Pulmonary artery endothelial cell (primary cell): ENCODE results near the gene INTS11. TPM values are rescaled to one million over a fixed set of nuclear protein-coding genes. Genes with fewer than 3 reads are reported as not detected.

Experiments
- DNase-seq: peaks from one replicate; pipeline ENCODE4 v3.0.0-alpha.2; 2011; ENCODE audit warnings: low read depth, low spot score
- total RNA-seq: library from RNA; depleted of rRNA; stranded (reverse); fragments of >200 nt; gene quantifications from 2 replicates; pipeline ENCODE4 v1.2.3, GENCODE V29; 2014

INTS11 gene
- total RNA-seq, 1 donor from 2014 or later, result 72.4 TPM

DNA sequence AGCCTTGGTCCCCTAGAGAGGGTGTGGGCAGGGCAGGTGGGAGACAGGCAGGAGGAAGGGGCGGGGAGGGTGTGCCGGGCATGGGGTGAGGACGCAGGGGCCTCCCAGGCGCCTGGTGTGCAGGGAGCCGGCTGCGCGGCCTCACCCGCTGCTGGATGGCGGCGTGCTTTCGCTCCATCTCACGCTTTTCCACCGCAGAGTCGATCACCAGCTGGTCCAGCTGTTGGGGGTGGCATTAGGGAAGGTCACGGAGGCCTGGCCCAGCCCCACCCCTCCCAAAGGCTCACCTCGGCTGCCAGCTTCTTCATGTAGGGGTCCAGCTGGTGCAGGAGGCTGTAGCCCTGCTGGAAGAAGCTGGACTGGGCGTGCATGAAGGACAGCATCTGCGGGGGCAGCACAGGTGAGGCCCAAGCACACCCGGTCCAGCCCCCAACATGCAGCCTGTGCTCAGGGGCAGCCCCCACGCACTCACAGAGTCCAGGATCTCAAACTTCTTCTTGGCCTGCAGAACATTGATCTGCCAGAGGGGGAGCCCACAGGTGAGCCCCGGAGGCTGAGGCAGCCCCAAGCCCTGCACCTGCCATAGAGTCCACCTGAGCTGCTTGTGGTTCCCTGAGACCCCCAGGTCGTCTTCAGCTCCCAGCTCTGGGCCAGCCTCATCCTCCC lies 24.6 kb downstream of the INTS11 start:
- DNase-seq, result no peak

DNA sequence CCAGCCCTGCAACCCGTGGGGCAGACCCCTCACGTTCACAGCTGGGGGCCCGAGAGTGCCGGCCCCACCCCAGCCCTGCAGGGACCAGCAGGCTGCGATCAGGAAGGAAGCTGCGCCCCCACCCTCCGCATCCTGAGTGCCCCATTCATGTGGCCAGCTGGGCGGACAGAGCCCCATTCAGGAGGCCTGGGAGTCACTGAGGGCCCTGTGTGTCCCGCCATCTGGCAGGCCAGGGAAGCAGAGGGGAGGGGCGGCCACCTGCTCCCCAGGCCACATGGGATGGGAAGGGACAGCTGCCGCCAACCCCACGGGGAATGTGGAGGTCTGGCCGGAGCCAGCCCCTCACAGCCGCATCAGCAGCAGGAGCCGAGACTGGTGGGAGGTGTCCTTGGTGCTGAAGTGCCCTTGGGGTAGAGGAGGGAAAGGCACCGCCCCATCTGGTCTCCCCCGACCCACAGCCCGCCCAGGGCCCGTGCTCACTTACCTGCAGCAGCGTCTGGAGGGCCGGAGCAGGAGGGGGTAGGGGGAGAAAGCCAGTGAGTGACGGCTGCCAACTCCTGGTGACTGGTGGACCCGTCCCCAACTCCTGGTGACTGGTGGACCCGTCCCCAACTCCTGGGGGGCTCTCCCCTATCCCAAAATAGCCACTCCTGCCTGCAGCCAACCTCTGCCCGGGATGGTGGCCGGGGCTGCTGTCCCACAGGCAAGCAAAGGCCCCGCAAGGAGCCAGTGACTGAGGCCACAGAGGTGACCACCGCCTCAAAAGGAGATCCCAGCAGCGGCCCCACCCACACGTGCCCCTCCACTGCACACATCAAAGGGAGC lies 25.4 kb downstream of the INTS11 start:
- no peak for DNase-seq

DNA sequence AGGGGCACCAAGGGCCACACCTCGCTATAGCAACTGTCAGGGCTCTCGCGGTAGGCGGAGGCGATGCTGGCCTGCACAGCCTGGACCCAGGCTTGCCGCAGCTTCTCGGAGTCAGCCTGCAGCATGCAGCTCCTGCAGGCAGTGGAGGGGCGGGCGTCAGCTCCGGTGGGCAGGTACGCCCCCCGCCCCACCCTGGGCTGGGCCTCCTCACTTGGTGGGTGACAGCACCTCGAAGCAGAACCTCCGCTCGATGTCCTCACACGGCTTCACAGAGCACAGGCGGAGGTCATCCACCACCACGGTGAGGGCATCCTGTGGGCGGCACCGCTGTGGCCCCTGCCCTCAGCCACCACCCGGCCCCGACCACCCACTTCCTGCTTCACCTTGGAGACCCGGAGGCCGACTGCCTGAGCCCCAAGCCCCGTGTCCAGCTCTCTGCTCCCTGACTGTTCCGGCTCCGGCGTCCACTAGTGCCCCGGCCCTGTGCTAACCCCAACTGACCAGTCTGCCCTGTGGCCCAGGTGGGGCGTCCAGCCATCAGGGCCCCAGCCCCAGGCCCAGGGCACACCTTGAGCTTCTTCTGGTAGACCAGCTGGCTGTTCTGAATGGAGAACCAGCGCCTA lies 26.5 kb downstream of the INTS11 start:
- DNase-seq, result no peak

DNA sequence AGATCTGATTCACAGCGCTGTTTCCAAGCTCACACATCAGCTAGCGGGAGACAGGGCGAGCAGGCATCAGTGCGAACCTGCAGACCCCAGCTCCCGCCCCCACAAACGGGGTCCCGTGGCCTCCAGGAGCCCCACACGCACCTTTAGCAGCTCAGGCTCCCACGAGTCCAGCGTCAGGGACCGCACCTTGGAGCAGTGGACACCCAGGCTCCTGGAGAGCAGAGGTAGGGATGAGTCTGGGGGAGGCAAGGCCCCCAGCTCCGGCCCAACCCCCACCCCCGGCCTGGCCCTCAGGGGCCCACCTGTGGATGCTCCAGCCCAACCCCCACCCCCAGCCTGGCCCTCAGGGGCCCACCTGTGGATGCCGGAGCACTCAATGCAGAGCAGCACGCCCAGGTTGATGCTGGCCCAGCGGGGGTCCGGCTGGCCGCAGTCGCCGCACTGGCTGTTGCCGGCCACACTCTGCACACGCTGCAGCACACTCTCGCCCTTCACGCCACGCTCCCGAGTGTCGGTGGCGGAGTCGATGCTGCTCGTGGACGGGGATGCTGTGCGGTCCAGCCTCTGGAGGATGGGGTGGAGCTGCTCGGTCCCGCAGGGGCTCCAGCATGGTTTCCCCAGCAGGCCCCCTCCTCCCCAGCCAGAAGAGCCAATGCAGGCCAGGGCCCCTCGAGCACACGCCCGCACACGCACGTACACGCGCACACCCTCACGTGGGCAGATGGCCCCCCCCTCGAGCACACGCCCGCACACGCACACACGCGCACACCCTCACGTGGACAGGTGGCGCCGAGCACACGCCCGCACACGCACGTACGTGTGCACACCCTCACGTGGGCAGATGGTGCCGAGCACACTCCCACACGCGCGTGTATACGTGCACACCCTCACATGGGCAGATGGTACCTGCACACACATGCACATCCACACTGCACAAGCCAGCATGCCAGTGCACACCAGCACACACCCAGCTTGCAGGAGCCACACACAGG lies 28.1 kb downstream of the INTS11 start:
- DNase-seq, result no peak

DNA sequence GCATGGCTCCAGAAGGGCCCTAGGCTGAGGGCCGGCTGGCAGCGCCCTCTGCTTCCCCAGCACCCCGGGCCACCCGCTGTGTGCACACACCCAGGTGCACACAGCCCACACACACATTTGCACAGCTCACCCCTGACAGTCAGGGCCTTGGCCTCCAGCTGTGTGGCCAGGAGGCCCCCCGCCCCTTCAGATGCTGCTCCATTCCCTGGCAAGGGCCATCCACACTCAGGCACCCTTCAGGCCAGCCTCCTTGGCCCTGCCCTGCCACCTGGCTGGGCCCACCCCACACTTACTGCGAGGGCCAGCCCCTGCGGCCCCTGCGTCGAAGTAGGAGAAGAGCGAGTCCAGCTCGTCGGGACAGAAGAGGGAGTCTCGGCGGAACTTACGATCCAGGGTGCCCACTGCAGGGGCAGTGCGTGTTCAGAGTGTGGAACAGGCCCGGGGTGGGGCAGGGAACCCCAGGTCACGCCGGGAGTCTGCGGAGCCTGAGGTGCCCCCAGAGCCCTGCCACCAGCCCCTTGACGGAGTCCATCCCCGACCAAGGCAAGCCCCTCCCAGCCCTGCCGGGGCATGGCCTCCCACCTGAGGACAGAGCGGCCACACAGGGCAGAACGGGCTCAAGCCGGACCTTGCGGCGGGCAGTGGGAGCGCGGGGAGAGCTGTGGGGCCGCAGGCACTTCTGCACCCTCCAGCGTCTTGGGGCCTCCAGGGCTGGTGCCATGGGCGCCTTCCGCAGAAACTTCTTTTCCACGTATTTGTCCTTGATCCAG lies 29.1 kb downstream of the INTS11 start:
- no peak for DNase-seq

DNA sequence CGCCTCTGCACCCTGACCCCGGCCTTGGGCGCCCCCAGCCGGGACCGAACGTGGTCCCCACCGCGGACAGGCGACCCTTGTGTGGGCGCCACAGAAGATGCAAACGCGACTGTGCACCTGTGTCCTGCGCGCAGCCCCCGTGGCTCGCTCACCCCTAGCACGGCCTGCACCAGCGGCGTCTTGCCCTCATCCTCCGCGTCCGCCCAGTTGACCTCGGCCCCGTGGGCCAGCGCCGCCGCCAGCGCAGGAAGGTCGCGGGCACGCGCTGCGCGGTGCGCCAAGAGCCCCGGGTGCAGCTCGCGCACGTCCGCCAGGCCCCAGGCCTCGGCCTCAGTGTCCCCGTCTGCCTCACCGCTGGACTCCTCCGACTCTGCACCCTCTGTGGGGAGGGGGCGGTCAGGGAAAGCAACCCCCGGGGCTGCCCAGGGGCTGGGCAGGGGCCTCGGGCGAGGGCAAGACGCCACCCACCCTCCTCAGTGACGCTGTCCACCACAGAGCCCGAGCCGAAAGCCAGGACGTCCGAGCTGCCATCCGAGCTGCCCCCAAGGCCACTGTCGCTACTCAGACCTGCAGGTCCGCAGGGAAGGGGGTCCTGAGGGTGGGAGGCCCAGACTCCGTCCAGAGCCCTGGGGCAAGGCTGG lies 30.1 kb downstream of the INTS11 start:
- DNase-seq, result no peak

DNA sequence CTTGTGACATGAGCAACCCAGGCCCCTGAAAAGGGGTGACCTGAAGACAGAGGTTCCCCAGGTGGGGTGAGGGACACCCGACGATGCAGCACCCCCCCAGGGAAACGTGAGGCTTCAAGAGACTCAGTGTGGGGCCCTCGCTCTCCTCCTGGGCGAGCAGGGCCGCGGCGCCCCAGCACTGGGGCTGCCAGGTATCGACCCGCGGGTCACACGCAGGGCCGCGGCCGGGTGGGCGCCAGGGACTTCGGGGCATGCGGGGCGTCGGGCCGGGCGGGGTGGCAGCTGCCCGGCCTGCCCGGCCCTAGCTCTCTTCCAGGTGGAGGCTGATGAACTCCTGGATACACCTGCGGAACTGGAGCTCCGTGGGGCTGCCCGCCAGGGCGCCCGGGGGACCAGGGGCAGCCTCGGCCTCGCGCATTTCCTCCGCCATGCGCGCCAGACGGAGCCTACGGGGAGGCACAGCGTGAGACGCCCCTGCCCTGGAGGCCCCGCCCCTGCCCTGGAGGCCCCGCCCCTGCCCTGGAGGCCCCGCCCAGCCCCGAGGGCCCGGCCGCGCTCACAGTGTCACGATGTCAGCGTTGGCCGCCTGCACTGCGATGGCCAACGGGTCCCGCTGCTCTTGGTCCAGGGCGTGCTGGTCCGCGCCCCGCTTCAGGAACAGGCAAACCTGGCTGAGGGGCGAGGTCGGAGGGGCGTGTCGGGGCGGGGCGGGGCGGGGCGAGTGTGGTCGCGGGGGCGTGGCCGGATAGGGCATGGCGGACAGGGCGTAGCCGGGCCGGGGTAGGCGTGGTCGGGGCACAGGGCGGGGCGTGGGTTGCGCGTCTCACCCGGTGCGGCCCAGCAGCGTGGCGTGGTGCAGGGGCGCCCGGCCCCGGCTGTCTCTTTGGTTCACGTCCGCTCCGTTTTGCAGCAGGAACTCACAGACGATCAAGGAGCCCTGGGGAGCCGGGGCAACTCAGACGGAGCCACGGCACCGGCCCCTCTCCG lies 30.9 kb downstream of the INTS11 start:
- DNase-seq, result no peak

DNA sequence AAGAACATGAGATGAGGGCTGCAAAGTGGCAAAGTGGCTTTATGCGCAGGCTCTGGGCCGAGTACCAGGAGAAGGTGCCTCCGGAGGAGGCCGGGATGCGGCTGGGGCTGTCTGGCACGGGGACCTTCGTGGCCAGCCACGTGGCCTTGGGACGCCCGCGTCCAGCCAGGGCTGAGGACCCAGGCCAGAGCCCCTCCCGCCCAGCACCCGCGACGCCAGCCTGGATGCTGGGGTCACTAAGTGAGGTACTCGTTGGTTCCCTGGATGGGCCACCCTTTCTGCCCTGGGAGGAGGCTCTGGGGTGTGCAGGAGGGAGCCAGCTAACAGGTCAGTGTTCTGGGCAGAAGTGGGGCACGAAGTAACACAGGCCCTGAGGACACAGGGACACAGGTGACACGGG lies 31.6 kb downstream of the INTS11 start:
- no peak for DNase-seq

DNA sequence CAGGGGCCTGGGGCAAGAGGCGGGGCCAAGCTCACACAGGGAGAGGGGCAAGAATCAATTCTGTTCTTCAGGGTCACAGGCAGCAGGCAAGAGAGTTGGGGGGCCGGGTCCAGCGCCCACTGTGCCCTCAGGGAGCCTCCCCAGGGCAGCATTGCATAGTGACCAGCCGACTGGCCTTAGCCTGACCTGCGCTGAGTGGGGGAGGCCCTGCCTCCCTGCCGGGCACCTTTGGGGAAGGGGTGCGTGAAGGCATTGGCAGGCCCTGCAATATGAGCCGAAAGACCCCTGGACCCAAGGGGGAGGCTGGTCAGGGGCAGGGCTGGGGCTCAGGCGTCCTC lies 32.0 kb downstream of the INTS11 start:
- no peak for DNase-seq

DNA sequence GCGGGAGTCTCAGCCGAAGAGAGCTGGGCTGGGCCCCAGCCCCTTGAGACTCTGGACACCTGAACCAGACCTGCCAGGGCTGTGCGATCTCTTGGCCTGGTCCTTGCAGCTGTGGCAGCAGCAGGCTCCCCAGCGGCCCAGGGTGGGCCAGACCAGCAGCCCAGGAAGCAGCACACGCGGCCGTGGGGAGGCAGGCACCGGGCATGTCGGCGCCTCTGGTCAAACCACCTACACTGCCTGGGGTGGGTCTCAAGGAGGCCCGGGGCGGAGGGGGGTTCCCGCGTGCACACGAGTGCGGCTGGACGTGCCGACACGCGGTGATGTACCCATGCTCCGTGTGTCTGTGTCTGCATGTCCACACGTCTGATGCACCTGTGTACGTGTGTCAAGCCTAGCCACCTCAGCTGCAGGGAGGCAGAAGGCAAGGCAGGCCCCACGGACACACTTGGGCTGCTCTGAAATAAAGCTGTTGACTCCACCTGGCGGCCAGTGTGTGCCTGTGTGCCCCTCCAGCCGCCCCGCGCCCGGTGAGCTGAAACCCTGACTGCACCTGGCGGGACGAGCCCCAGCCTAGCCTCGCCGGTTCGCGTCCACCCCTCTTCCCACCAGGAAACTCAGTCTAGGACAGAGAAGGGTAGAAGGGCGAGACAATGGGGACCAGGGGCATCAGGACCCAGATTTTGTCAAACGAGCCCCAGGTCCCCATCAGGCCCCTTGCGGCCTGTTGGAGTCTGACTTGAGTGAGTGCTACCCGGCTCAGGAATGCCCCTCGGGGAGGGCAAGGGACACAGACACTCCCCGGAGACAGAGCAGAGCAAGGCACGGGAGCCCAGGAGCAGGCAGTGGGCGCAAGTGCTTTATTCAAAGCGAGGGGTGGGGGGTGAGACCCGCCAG lies 32.7 kb downstream of the INTS11 start:
- no peak for DNase-seq

DNA sequence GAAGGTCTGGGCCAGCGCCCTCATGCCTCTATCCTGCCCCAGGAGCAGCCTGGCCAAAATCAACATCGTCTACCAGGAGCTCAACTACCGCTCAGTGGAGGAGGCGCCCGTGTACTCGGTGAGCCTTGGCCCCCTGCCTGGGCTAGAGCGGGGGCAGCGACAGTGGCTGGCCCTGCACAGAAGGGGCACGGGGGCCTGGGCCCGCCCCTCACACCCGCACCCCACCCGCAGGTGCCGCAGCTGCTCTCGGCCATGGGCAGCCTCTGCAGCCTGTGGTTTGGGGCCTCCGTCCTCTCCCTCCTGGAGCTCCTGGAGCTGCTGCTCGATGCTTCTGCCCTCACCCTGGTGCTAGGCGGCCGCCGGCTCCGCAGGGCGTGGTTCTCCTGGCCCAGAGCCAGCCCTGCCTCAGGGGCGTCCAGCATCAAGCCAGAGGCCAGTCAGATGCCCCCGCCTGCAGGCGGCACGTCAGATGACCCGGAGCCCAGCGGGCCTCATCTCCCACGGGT lies 33.4 kb downstream of the INTS11 start:
- DNase-seq, result no peak

DNA sequence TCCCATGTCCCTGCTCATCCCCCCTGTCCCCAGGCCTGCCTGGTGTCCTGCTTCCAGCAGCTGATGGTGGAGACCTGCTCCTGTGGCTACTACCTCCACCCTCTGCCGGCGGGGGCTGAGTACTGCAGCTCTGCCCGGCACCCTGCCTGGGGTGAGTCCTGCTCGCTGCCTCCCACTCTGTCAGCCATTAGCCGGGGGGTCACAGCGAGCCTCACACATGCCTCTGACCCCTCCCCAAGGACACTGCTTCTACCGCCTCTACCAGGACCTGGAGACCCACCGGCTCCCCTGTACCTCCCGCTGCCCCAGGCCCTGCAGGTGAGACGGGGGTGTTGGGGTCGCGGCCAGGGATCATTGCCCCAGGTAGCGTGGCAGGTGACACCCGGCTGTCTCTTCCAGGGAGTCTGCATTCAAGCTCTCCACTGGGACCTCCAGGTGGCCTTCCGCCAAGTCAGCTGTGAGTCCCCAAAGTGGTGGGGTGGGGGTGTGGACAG lies 34.2 kb downstream of the INTS11 start:
- DNase-seq, result no peak

DNA sequence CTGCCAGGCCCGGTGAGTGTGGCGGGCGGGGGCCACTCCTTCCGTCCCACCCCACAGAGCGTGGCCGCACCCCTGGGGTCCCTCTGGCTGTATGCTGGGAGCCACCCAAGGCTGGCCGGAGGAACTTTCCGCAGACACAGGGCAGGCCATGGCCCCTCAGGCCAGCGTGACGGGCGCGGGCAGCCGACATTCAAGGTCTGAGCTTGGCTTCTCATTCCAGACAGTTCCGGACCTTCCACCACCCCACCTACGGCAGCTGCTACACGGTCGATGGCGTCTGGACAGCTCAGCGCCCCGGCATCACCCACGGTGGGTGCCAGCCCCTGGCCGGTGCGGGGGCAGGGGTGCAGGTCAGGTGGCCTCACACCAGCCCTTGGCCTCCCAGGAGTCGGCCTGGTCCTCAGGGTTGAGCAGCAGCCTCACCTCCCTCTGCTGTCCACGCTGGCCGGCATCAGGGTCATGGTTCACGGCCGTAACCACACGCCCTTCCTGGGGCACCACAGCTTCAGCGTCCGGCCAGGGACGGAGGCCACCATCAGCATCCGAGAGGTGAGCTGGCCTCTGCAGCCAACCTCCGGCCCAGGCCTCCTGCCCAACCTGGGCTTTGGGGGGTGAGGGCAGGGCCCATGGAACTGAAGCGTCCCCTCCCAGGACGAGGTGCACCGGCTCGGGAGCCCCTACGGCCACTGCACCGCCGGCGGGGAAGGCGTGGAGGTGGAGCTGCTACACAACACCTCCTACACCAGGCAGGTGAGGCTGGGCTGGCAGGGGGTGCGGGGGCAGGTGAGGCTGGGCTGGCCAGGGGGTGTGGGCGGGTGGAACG lies 37.0 kb downstream of the INTS11 start:
- DNase-seq, result no peak

DNA sequence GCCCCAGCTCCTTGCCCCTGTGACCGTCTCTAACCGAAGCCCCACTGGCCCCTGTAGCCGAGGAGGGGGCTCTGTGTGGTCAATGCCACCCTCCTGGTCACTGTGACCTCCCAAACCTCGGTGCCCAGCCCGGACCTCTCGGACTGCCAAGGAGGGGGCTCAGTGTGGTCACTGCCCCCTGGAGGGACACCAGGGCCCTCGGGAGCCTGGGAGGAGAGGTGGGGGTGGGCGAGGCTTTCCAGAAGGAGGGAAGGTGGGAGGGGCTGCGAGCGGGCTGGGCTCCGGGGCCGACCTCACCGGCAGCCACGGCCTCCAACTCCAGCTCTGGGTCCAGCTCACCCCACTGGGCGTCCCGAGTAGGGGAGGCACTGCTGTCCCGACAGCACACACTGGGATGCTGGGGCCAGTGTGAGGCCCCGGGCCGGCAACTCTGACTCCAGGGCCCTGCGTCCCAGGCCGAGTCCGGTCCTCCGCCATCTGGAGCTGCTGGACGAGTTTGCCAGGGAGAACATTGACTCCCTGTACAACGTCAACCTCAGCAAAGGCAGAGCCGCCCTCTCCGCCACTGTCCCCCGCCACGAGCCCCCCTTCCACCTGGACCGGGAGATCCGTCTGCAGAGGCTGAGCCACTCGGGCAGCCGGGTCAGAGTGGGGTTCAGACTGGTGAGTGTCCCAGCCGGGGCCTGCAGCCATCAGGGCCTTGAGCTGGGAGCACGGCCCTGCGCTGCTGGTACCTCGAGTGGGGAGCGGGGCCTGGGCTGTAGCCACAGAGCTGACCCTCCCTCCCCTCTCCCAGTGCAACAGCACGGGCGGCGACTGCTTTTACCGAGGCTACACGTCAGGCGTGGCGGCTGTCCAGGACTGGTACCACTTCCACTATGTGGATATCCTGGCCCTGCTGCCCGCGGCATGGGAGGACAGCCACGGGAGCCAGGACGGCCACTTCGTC lies 37.9 kb downstream of the INTS11 start:
- DNase-seq, result no peak

DNA sequence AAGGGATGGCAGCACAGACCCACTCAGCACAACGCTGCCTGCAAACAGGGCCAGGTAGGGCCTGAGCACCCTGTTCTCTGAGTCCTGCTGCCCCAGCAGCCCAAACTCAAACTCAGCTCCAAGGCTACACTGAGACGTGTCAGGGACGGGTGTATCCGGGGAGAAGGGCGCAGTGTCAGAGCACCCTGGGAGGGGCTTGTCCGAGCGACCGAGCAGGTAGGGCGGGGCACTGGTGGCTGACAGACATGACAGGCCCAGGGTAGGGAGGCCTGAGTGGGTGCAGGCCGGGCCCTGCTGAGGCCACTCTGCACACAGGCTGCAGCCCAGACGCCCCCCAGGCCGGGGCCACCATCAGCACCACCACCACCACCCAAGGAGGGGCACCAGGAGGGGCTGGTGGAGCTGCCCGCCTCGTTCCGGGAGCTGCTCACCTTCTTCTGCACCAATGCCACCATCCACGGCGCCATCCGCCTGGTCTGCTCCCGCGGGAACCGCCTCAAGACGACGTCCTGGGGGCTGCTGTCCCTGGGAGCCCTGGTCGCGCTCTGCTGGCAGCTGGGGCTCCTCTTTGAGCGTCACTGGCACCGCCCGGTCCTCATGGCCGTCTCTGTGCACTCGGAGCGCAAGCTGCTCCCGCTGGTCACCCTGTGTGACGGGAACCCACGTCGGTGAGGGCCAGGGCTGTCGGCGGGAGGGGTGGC lies 38.7 kb downstream of the INTS11 start:
- no peak for DNase-seq
